Parathyroid adenoma (tissue), 2 donors: ENCODE results near the gene MEST.
"Not testable (repeated sequence)": the region's sequence is repeated elsewhere in the genome, so short reads cannot be mapped to it uniquely, and the experiment has no call there.

Source experiments
- H2AFZ ChIP-seq: fragments of 300-600 bp; sonication (generic); one replicate; pipeline ENCODE4 v1.7.0; 2017; ENCODE audit warnings: antibody characterized with exemption, mild to moderate bottlenecking
- H3K27ac ChIP-seq: fragments of 300-600 bp; sonication (generic); one replicate; pipeline ENCODE4 v1.7.0; 2017
- H3K27me3 ChIP-seq: fragments of 300-600 bp; sonication (generic); one replicate; pipeline ENCODE4 v1.7.0; 2017; ENCODE audit warnings: low read length; ENCODE audit not compliant: control insufficient read depth, insufficient read depth
- H3K36me3 ChIP-seq: fragments of 300-600 bp; sonication (generic); one replicate; pipeline ENCODE4 v1.7.0; 2017; ENCODE audit warnings: low read length; ENCODE audit not compliant: control insufficient read depth, insufficient read depth
- H3K4me1 ChIP-seq: fragments of 300-600 bp; sonication (generic); one replicate; pipeline ENCODE4 v1.7.0; 2017; ENCODE audit warnings: control low read depth
- H3K4me2 ChIP-seq: fragments of 300-600 bp; sonication (generic); one replicate; pipeline ENCODE4 v1.7.0; 2017; ENCODE audit warnings: low read length
- H3K4me3 ChIP-seq: fragments of 300-600 bp; sonication (generic); one replicate; pipeline ENCODE4 v1.7.0; 2017; ENCODE audit warnings: low read depth, low read length
- H3K79me2 ChIP-seq: fragments of 300-600 bp; sonication (generic); one replicate; pipeline ENCODE4 v1.7.0; 2017; ENCODE audit warnings: control low read depth
- H3K9ac ChIP-seq: fragments of 300-600 bp; sonication (generic); one replicate; pipeline ENCODE4 v1.7.0; 2017; ENCODE audit warnings: mild to moderate bottlenecking
- H3K9me3 ChIP-seq: fragments of 300-600 bp; sonication (generic); one replicate; pipeline ENCODE4 v1.7.0; 2017; ENCODE audit warnings: low read length; ENCODE audit not compliant: control insufficient read depth
- TF ChIP-seq, protein P1 (sequence below): fragments of 300-600 bp; sonication (generic); IDR thresholded peaks from one replicate; pipeline ENCODE4 v1.7.0; 2017; ENCODE audit warnings: antibody characterized with exemption, mild to moderate bottlenecking
- donor health status: primary hyperparathyroidism.

The MEST gene

DNA sequence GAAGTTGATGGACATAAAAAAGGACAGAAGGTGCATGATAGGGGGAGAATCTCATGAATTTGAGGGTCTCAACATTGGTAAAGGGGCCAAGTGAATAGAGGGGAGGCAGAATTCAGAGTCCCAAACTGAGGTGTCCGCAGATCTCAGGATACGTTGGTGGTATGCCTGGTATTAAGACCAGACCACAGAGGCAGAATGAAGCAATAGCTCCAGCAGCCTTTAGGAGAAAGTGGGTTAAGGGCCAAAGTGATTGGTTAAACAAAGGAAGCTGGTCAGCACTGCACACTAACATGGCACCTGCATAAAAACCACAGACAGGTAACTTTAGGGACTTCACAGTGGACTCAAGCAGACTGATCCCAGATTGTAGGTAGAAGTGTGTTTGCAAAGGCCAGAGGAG, 37.5 kb downstream of the MEST start:
- Histone ChIP-seq H3K9me3 (no peaks in the 10 kb centered on the region), H2AFZ (no peak overlapping the region), H3K27me3 (no peaks in the 10 kb centered on the region), H3K27ac (no peak overlapping the region), H3K9ac (no peak overlapping the region), H3K4me3 (no peak overlapping the region), H3K79me2 (no peaks in the 10 kb centered on the region), H3K4me2 (no peak overlapping the region), H3K4me1 (no peaks in the 10 kb centered on the region), H3K36me3 (no peaks in the 10 kb centered on the region)
- TF ChIP-seq, protein P1, sequence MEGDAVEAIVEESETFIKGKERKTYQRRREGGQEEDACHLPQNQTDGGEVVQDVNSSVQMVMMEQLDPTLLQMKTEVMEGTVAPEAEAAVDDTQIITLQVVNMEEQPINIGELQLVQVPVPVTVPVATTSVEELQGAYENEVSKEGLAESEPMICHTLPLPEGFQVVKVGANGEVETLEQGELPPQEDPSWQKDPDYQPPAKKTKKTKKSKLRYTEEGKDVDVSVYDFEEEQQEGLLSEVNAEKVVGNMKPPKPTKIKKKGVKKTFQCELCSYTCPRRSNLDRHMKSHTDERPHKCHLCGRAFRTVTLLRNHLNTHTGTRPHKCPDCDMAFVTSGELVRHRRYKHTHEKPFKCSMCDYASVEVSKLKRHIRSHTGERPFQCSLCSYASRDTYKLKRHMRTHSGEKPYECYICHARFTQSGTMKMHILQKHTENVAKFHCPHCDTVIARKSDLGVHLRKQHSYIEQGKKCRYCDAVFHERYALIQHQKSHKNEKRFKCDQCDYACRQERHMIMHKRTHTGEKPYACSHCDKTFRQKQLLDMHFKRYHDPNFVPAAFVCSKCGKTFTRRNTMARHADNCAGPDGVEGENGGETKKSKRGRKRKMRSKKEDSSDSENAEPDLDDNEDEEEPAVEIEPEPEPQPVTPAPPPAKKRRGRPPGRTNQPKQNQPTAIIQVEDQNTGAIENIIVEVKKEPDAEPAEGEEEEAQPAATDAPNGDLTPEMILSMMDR: no peak

DNA sequence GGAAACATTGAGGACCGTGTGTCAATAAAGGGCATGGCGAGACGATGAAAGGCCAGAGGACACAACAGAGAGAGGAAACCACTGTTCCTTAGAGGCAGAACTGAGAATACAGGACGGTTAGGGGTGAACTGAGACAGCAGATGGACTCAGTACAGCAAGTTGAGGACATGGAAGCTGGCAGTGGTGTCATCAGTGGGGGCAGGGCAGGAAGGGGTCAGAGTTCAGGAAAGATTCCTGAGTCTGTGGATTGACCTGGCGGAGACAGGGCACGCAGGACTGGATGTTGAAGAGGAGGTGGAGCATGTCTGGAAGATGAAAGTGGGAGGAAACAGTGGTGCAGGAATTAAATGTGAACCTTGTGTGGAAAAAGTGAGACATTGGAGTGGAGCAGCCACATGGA, 46.0 kb downstream of the MEST start:
- not testable (repeated sequence) for H3K9me3 ChIP-seq, H3K4me2 ChIP-seq, H3K27ac ChIP-seq, H3K4me3 ChIP-seq, H3K9ac ChIP-seq, H3K79me2 ChIP-seq, H3K4me1 ChIP-seq, H2AFZ ChIP-seq, H3K27me3 ChIP-seq, H3K36me3 ChIP-seq

DNA sequence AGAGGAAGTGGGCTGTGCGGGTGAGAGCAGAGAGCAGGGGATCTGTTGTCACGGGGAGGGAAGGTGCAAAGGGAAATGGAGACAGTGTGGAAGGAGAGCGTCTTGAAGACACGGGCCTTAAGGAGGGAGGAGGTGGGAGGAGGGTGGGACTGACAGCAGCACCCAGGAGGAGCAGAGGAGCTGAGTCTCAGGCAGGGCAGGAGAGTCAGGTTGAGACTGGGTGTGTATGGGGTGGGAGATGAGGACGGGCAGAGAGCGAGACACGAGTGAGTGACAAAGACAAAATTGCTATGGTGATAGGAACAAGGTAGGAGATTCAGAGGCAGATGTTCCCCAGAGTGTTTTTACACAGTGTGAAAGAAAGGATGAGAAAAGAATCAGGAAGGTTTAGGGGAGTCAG, 49.4 kb downstream of the MEST start:
- H2AFZ ChIP-seq, H3K27ac ChIP-seq, H3K4me1 ChIP-seq, H3K27me3 ChIP-seq, H3K79me2 ChIP-seq, H3K9ac ChIP-seq, H3K4me3 ChIP-seq, H3K36me3 ChIP-seq, H3K9me3 ChIP-seq, H3K4me2 ChIP-seq: not testable (repeated sequence)

DNA sequence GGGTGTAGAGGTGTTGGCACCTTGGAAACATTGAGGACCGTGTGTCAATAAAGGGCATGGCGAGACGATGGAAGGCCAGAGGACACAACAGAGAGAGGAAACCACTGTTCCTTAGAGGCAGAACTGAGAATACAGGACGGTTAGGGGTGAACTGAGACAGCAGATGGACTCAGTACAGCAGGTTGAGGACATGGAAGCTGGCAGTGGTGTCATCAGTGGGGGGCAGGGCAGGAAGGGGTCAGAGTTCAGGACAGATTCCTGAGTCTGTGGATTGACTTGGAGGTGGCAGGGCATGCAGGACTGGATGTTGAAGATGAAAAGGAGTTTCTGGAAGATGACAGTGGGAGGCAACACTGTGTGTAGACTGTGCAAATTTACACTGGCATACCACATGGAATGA, 50.4 kb downstream of the MEST start:
- not testable (repeated sequence) for H3K27ac ChIP-seq, H2AFZ ChIP-seq, H3K9me3 ChIP-seq, H3K4me3 ChIP-seq, H3K36me3 ChIP-seq, H3K79me2 ChIP-seq, H3K4me2 ChIP-seq, H3K27me3 ChIP-seq, H3K4me1 ChIP-seq, H3K9ac ChIP-seq

DNA sequence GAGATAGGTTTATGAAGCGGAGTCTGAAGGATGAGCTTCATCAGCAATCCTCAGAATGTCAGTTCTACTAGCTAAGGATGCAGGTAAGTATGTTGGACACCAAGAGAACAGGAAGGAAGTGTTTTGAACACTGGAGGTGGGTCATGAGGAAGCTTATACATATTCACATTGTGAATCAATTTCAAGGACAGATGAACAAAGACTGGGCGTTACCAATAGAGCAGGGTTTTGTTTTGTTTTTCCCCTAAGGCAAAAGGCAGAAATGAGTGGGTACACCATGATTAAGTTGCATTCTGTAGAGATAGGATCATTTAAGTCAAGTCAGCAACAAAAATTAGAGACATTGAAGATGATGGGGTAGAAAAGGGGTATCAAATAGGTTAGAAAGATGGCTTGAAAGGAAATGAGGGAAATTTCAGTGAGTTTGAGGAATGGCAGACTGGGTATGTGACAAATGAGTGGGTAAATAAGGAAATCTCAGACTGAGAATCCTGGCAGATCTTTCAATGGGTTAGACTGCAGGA, 51.7 kb downstream of the MEST start:
- Histone ChIP-seq H3K27ac (no peak overlapping the region), H3K4me2 (no peak overlapping the region), H3K9ac (no peak overlapping the region), H3K36me3 (no peaks in the 10 kb centered on the region), H3K4me1 (no peaks in the 10 kb centered on the region), H2AFZ (no peak overlapping the region), H3K79me2 (no peaks in the 10 kb centered on the region), H3K4me3 (no peak overlapping the region), H3K27me3 (no peaks in the 10 kb centered on the region), H3K9me3 (no peaks in the 10 kb centered on the region)
- TF ChIP-seq, protein P1: no peak

DNA sequence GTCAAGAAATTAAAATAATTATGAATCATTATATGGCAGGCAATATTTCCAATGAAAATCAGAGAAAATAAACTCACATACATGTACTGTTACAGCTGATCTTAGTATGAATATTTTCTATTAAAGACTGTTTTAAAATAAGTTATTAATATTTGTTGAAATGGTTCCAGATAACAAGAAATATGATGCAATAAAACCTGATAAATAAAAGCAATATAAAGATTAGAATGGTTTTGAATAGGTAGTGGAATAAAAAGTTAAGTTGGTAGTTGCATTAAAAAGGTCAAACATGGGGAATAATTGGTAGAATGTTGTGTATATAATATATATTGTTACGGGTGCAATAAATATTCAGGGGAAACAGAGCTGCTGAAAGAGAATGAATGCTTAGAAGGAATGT, 52.5 kb downstream of the MEST start:
- H3K4me1 ChIP-seq: no peaks in the 10 kb centered on the region
- no peak overlapping the region for H3K4me2 ChIP-seq
- no peaks in the 10 kb centered on the region for H3K27me3 ChIP-seq
- no peak overlapping the region for H2AFZ ChIP-seq
- no peak overlapping the region for H3K4me3 ChIP-seq
- H3K9ac ChIP-seq: no peak overlapping the region
- no peaks in the 10 kb centered on the region for H3K36me3 ChIP-seq
- H3K27ac ChIP-seq: no peak overlapping the region
- H3K9me3 ChIP-seq: no peaks in the 10 kb centered on the region
- TF ChIP-seq, protein P1: no peak
- no peaks in the 10 kb centered on the region for H3K79me2 ChIP-seq
